ENCODE results near the gene LYZL4. TPM values are rescaled to one million over a fixed set of nuclear protein-coding genes. Genes with fewer than 3 reads are reported as not detected.

Gene LYZL4
- total RNA-seq, 1 experiment from 2014 or later, result not detected

- ATAC-seq, result no peak
- intact Hi-C loops (cut with micrococcal nuclease), result loop anchor here (1.0 to 10.0 kb wide), 6 partner anchors 105 to 548 kb away; no protein-coding TSS in a partner anchor
- no peak overlapping the region for H3K4me3 ChIP-seq (replicated peaks in 1 of 2; ENCODE audit: low read depth in 1 of 2, low read length in 2 of 2)
- H2AFZ ChIP-seq (ENCODE audit: low read depth, low read length, poor library complexity, severe bottlenecking), result no peak overlapping the region
- H3K4me1 ChIP-seq (ENCODE audit: control insufficient read depth in 1 of 2, insufficient read depth in 2 of 2, low read length in 2 of 2), result peaks cover 0 to 8% of the 10 kb centered on the region in 2 experiments; a peak in 1 of 4 replicates
- no peaks in the 10 kb centered on the region for H3K79me2 ChIP-seq (ENCODE audit: insufficient read depth, low read length)
- H3K9ac ChIP-seq (ENCODE audit: low read length), result no peak overlapping the region
- ChIA-PET RAD21 (ENCODE audit: low non-redundant PET in 1 of 2, low total read pairs in 2 of 2, uncharacterized antibody in 2 of 2, unreplicated experiment in 2 of 2) (interaction anchor here (1.1 to 1.9 kb wide), 3 partner anchors 193 to 325 kb away, joined by 3 to 15 read pairs (median 6); no protein-coding TSS in a partner anchor), CTCF (interaction anchor here (1.2 to 4.5 kb wide), 6 partner anchors 47 to 212 kb away, joined by 4 to 94 read pairs (median 14); no protein-coding TSS in a partner anchor), POLR2A (no interaction called here)
- H3K9me2 ChIP-seq (ENCODE audit: insufficient read depth), result no peaks in the 10 kb centered on the region
- H4K20me1 ChIP-seq (ENCODE audit: insufficient read depth), result no peaks in the 10 kb centered on the region
- no peak for TF ChIP-seq POLR2A (IDR thresholded peaks at IDR 0.05; ENCODE audit: borderline replicate concordance, extremely low read depth, insufficient read depth, insufficient read length)
- no peak for TF ChIP-seq JUND (IDR thresholded peaks at IDR 0.05)
- 0 out of 2 replicates have a peak, but pooled peaks have one; percentile 12 for TF ChIP-seq RAD21 (IDR thresholded peaks at IDR 0.05; ENCODE audit: low read depth)
- TF ChIP-seq CTCF (IDR thresholded peaks at IDR 0.05 in 2 of 3, conservative IDR thresholded peaks at IDR 0.05 in 1 of 3; ENCODE audit: borderline replicate concordance in 1 of 3, insufficient read depth in 1 of 3, low read depth in 2 of 3, low read length in 2 of 3), result peak in 2 of 3 experiments; percentile 36 to 43; a peak in 3 of 6 replicates
- no peak for TF ChIP-seq SP1 (IDR thresholded peaks at IDR 0.05; ENCODE audit: low read depth)
- no peak overlapping the region for H3K27ac ChIP-seq (ENCODE audit: low read depth, low read length)
- no peaks in the 10 kb centered on the region for H3K36me3 ChIP-seq (ENCODE audit: control insufficient read depth in 1 of 2, insufficient read depth in 2 of 2, low read length in 2 of 2)
- H3K27me3 ChIP-seq (ENCODE audit: insufficient read depth, low read length), result peaks cover 5% of the 10 kb centered on the region; the same call in 1 of the 2 replicates
- H3K9me3 ChIP-seq (ENCODE audit: control insufficient read depth in 1 of 2, insufficient read depth in 1 of 2, low read depth in 1 of 2, low read length in 2 of 2), result no peaks in the 10 kb centered on the region
- no peak for DNase-seq (ENCODE audit: low read depth, low spot score)
- BruUV-seq (replicated peaks), result no TSS peak
- H3K4me2 ChIP-seq (ENCODE audit: low read length), result no peak overlapping the region
Observed at GRCh38 chr3:42442640-42443039, 32.2 kb upstream of the LYZL4 start.

- BruUV-seq (replicated peaks), result no TSS peak
- Histone ChIP-seq H3K9ac (ENCODE audit: low read length) (no peak overlapping the region), H3K9me2 (ENCODE audit: insufficient read depth) (no peaks in the 10 kb centered on the region), H3K36me3 (ENCODE audit: control insufficient read depth in 1 of 2, insufficient read depth in 2 of 2, low read length in 2 of 2) (no peaks in the 10 kb centered on the region), H3K4me2 (ENCODE audit: low read length) (no peak overlapping the region), H3K27ac (ENCODE audit: low read depth, low read length) (no peak overlapping the region), H3K27me3 (ENCODE audit: insufficient read depth, low read length) (peaks cover 5% of the 10 kb centered on the region; the same call in 1 of the 2 replicates), H3K79me2 (ENCODE audit: insufficient read depth, low read length) (no peaks in the 10 kb centered on the region), H3K9me3 (ENCODE audit: control insufficient read depth in 1 of 2, insufficient read depth in 1 of 2, low read depth in 1 of 2, low read length in 2 of 2) (no peaks in the 10 kb centered on the region), H2AFZ (ENCODE audit: low read depth, low read length, poor library complexity, severe bottlenecking) (no peak overlapping the region), H4K20me1 (ENCODE audit: insufficient read depth) (no peaks in the 10 kb centered on the region), H3K4me3 (replicated peaks in 1 of 2; ENCODE audit: low read depth in 1 of 2, low read length in 2 of 2) (no peak overlapping the region), H3K4me1 (ENCODE audit: control insufficient read depth in 1 of 2, insufficient read depth in 2 of 2, low read length in 2 of 2) (peaks cover 0 to 8% of the 10 kb centered on the region in 2 experiments; a peak in 1 of 4 replicates)
- intact Hi-C loops (cut with micrococcal nuclease), result loop anchor here (5.0 to 10.0 kb wide), 3 partner anchors 106 to 547 kb away; no protein-coding TSS in a partner anchor
- ATAC-seq (no peak), DNase-seq (ENCODE audit: low read depth, low spot score) (no peak)
- RAD21 ChIA-PET (ENCODE audit: low non-redundant PET in 1 of 2, low total read pairs in 2 of 2, uncharacterized antibody in 2 of 2, unreplicated experiment in 2 of 2), result no interaction called here
- CTCF ChIA-PET, result interaction anchor here (3.1 to 4.5 kb wide), 3 partner anchors 187 to 212 kb away, joined by 16 to 94 read pairs (median 57); no protein-coding TSS in a partner anchor
- POLR2A ChIA-PET, result no interaction called here
- TF ChIP-seq ELF1 (IDR thresholded peaks at IDR 0.05; ENCODE audit: borderline replicate concordance, low read depth) (no peak), SP1 (IDR thresholded peaks at IDR 0.05; ENCODE audit: low read depth) (no peak), JUND (IDR thresholded peaks at IDR 0.05) (no peak), ZNF274 (IDR thresholded peaks at IDR 0.05; ENCODE audit: low read depth, low read length) (no peak), POLR2AphosphoS5 (IDR thresholded peaks at IDR 0.05; ENCODE audit: low read depth, low read length) (no peak), EZH2phosphoT487 (IDR thresholded peaks at IDR 0.05; ENCODE audit: borderline replicate concordance) (no peak), MAX (IDR thresholded peaks at IDR 0.05) (no peak), SRF (IDR thresholded peaks at IDR 0.05; ENCODE audit: low read depth) (no peak), ZFX (IDR thresholded peaks at IDR 0.05) (no peak), CEBPB (IDR thresholded peaks at IDR 0.05; ENCODE audit: low read depth) (no peak)
Observed at GRCh38 chr3:42441791-42442190, 31.4 kb upstream of the LYZL4 start.
